Karpas-422 (cell line): ENCODE data around the gene TTC33. TPM values are rescaled to one million over a fixed set of nuclear protein-coding genes. Genes with fewer than 3 reads are reported as not detected.

Source experiments
- DNase-seq: peaks from one replicate; pipeline ENCODE4 v3.0.0-alpha.2; 2015
- H2AFZ ChIP-seq: fragments of 200-600 bp; sonication (generic); 2 replicates; pipeline ENCODE4 v1.6.1; 2014; ENCODE audit warnings: antibody characterized with exemption, low read length, mixed read lengths
- H3K27ac ChIP-seq: fragments of 200-600 bp; sonication (generic); 2 replicates; pipeline ENCODE4 v1.5.1; 2014; ENCODE audit warnings: mild to moderate bottlenecking, low read length, moderate library complexity
- H3K27me3 ChIP-seq: fragments of 200-600 bp; sonication (generic); 2 replicates; pipeline ENCODE4 v1.6.1; 2014; ENCODE audit warnings: low read length, mixed read lengths
- H3K36me3 ChIP-seq: fragments of 200-600 bp; sonication (generic); 2 replicates; pipeline ENCODE4 v1.6.1; 2014; ENCODE audit warnings: low read length, mixed read lengths; ENCODE audit not compliant: insufficient read depth
- H3K4me1 ChIP-seq: fragments of 200-600 bp; sonication (generic); 2 replicates; pipeline ENCODE4 v1.6.1; 2014; ENCODE audit warnings: mild to moderate bottlenecking, low read length, mixed read lengths
- H3K4me2 ChIP-seq: fragments of 200-600 bp; sonication (generic); 2 replicates; pipeline ENCODE4 v1.6.1; 2014; ENCODE audit warnings: low read length, low read depth, mild to moderate bottlenecking; ENCODE audit not compliant: poor library complexity, severe bottlenecking
- H3K4me3 ChIP-seq: fragments of 200-600 bp; sonication (generic); 2 replicates; pipeline ENCODE4 v1.5.1; 2014; ENCODE audit warnings: mild to moderate bottlenecking, antibody characterized with exemption, low read length, mixed read lengths
- H3K79me2 ChIP-seq: fragments of 200-600 bp; sonication (generic); 2 replicates; pipeline ENCODE4 v1.6.1; 2014; ENCODE audit warnings: mild to moderate bottlenecking, low read length, mixed read lengths
- H3K9ac ChIP-seq: fragments of 200-600 bp; sonication (generic); 2 replicates; pipeline ENCODE4 v1.6.0; 2014; ENCODE audit warnings: low read length
- H3K9me2 ChIP-seq: fragments of 200-600 bp; sonication (generic), shearing (Covaris generic); replicated peaks from 2 replicates; pipeline ENCODE4 v1.6.0; 2014; ENCODE audit warnings: mild to moderate bottlenecking, low read length, moderate library complexity; ENCODE audit not compliant: insufficient read depth
- H3K9me3 ChIP-seq: fragments of 300-700, 200-600 bp; sonication (generic); 2 replicates; pipeline ENCODE4 v1.6.1; 2014; ENCODE audit warnings: low read length, mixed read lengths
- H4K20me1 ChIP-seq: fragments of 200-600 bp; sonication (generic); 2 replicates; pipeline ENCODE4 v1.6.1; 2014; ENCODE audit warnings: mild to moderate bottlenecking, antibody characterized with exemption, low read length, low read depth; ENCODE audit not compliant: insufficient read depth
- total RNA-seq: library from RNA; depleted of rRNA; stranded (reverse); fragments of >200 nt; shearing (Covaris generic); gene quantifications from 2 replicates; pipeline ENCODE4 v1.2.3, GENCODE V29; 2014; ENCODE audit warnings: low replicate concordance

Gene TTC33
- total RNA-seq, 1 experiment from 2014 or later = 18.5 TPM

- H2AFZ ChIP-seq = no peak overlapping the region
- peaks cover 31% of the 10 kb centered on the region; the same call in 1 of the 2 replicates for H3K36me3 ChIP-seq
Measured at GRCh38 chr5:40775846-40776657, 20.3 kb upstream of the TTC33 start.

GRCh38 chr5:40775085-40775845 is 19.5 kb upstream of the TTC33 start:
- Histone ChIP-seq H3K27me3 (no peaks in the 10 kb centered on the region), H3K4me1 (peaks cover 5% of the 10 kb centered on the region), H3K79me2 (peaks cover 58% of the 10 kb centered on the region), H3K4me3 (no peak overlapping the region), H3K36me3 (peaks cover 31% of the 10 kb centered on the region; the same call in 1 of the 2 replicates), H3K27ac (no peak overlapping the region), H4K20me1 (no peaks in the 10 kb centered on the region), H3K4me2 (no peak overlapping the region), H3K9me3 (no peaks in the 10 kb centered on the region), H2AFZ (no peak overlapping the region), H3K9ac (no peak overlapping the region), H3K9me2 (no peaks in the 10 kb centered on the region)
- no peak for DNase-seq

More at GRCh38 chr5:40775846-40776657, 20.3 kb upstream of the TTC33 start:
- Histone ChIP-seq H3K4me3 (no peak overlapping the region), H4K20me1 (no peaks in the 10 kb centered on the region), H3K4me2 (no peak overlapping the region), H3K9me3 (no peaks in the 10 kb centered on the region), H3K27ac (no peak overlapping the region), H3K27me3 (no peaks in the 10 kb centered on the region), H3K9me2 (no peaks in the 10 kb centered on the region), H3K9ac (no peak overlapping the region), H3K79me2 (peaks cover 66% of the 10 kb centered on the region), H3K4me1 (peaks cover 5% of the 10 kb centered on the region)
- DNase-seq = no peak

- Histone ChIP-seq H3K4me3 (no peak overlapping the region), H3K27me3 (no peaks in the 10 kb centered on the region), H2AFZ (no peak overlapping the region), H3K4me2 (no peak overlapping the region), H3K9me2 (no peaks in the 10 kb centered on the region), H3K9ac (no peak overlapping the region), H3K36me3 (peaks cover 31% of the 10 kb centered on the region; the same call in 1 of the 2 replicates), H3K27ac (no peak overlapping the region), H3K9me3 (no peaks in the 10 kb centered on the region), H3K4me1 (peaks cover 5% of the 10 kb centered on the region), H4K20me1 (no peaks in the 10 kb centered on the region), H3K79me2 (peaks cover 56% of the 10 kb centered on the region)
- DNase-seq = no peak
Measured at GRCh38 chr5:40774623-40775022, 18.9 kb upstream of the TTC33 start.

- no peak overlapping the region for H3K9ac ChIP-seq
- H3K27ac ChIP-seq = no peak overlapping the region
- peaks cover 53% of the 10 kb centered on the region; the same call in 1 of the 2 replicates for H3K36me3 ChIP-seq
- H3K79me2 ChIP-seq = peaks cover 45% of the 10 kb centered on the region
- no peaks in the 10 kb centered on the region for H4K20me1 ChIP-seq
- DNase-seq = no peak
- H3K27me3 ChIP-seq = no peaks in the 10 kb centered on the region
- H3K4me2 ChIP-seq = no peak overlapping the region
- no peaks in the 10 kb centered on the region for H3K9me2 ChIP-seq
- no peak overlapping the region for H2AFZ ChIP-seq
- peaks cover 9% of the 10 kb centered on the region for H3K4me1 ChIP-seq
- no peaks in the 10 kb centered on the region for H3K9me3 ChIP-seq
- H3K4me3 ChIP-seq = no peak overlapping the region
Measured at GRCh38 chr5:40770764-40771163, 15.0 kb upstream of the TTC33 start.

DNA sequence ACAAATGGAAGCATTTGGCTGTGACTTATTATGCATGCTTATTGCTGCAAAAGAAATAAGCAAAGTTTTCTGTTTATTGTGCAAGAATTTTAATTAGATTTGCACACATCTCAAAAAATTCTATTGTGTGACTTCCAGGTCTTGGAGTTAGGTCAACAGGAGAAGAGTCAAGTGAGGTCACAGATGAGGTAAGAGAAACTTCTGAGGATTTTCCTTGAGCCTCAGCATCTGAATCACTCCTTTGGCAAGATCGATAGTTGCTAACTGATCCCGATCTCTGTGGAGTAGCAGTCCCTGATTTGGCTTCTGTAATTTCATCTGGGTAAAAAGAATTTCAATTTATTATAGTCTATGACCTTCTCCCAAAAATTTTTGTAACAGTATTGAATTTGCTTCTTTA is 6.9 kb upstream of the TTC33 start:
- Histone ChIP-seq H3K79me2 (peaks cover 38% of the 10 kb centered on the region; the same call in 1 of the 2 replicates), H3K36me3 (peaks cover 64% of the 10 kb centered on the region)

DNA sequence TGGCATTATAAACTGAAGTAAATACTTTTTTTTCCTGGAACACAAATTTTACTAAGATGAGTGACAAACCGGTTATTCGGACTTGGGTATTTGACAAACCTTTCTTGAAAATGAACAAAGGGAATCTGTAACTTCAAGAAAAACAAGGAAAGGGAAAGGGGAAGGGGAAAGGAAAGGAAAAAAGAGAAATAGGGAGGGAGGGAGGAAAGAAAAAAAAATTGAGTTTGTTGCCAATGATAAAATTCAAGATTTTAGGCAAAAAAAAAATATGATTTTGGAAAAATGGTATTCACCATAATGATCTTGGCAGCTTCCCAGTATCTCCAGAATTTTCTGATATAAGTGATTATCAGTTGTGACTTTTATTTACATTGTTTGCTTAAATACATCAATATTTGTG is 1.6 kb upstream of the TTC33 start:
- DNase-seq = no peak
- no peak overlapping the region for H3K9ac ChIP-seq
- H3K4me3 ChIP-seq = no peak overlapping the region
- H4K20me1 ChIP-seq = no peaks in the 10 kb centered on the region
- peaks cover 49% of the 10 kb centered on the region for H3K79me2 ChIP-seq
- H3K36me3 ChIP-seq = peaks cover 24% of the 10 kb centered on the region; the same call in 1 of the 2 replicates
- H3K27me3 ChIP-seq = no peaks in the 10 kb centered on the region
- H3K27ac ChIP-seq = no peak overlapping the region
- no peaks in the 10 kb centered on the region for H3K9me2 ChIP-seq
- no peak overlapping the region for H2AFZ ChIP-seq
- H3K4me1 ChIP-seq = peaks cover 29% of the 10 kb centered on the region
- H3K9me3 ChIP-seq = no peaks in the 10 kb centered on the region
- H3K4me2 ChIP-seq = no peak overlapping the region

More for the DNA sequence above, 6.9 kb upstream of the TTC33 start:
- H3K4me3 ChIP-seq = no peak overlapping the region
- H3K27me3 ChIP-seq = no peaks in the 10 kb centered on the region
- H3K4me2 ChIP-seq = no peak overlapping the region
- no peak overlapping the region for H2AFZ ChIP-seq
- no peak for DNase-seq
- no peak overlapping the region for H3K9ac ChIP-seq
- no peak overlapping the region for H3K27ac ChIP-seq
- peaks cover 11% of the 10 kb centered on the region for H3K4me1 ChIP-seq
- no peaks in the 10 kb centered on the region for H3K9me2 ChIP-seq
- no peaks in the 10 kb centered on the region for H4K20me1 ChIP-seq
- H3K9me3 ChIP-seq = no peaks in the 10 kb centered on the region

DNA sequence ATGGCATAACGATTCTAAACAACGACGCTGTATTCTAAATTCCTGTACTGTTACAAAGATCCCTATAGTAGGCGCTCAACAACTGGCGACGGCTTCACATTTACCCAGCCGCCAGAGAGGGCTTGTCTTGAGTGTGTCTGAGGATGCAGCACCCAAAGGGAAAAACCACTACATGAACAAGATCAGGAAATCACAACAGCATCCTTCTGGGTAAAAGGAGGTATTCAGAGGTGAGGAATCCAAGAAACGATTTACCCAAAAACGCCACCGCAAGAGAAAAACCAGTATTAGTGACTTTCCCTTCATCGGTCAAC is 711 bp downstream of the TTC33 start:
- Histone ChIP-seq H3K79me2 (peaks cover 59% of the 10 kb centered on the region), H3K4me2 (peak overlapping the region; percentile 78), H2AFZ (peak overlapping the region; percentile 90), H4K20me1 (no peaks in the 10 kb centered on the region), H3K4me1 (peaks cover 21% of the 10 kb centered on the region), H3K9ac (peak overlapping the region; percentile 93), H3K27me3 (no peaks in the 10 kb centered on the region), H3K4me3 (peak overlapping the region; percentile 97), H3K9me2 (no peaks in the 10 kb centered on the region), H3K9me3 (no peaks in the 10 kb centered on the region), H3K36me3 (0 out of 2 replicates have a peak, but pooled peaks cover 9% of the 10 kb centered on the region), H3K27ac (peak overlapping the region; percentile 79)
- DNase-seq = peak; percentile 88
